Keratinocyte (primary cell): ENCODE measurements around the gene ZNF487. TPM values are rescaled to one million over a fixed set of nuclear protein-coding genes. Genes with fewer than 3 reads are reported as not detected.
"Not testable (repeated sequence)": the region's sequence is repeated elsewhere in the genome, so short reads cannot be mapped to it uniquely, and the experiment has no call there.

Experiments
- DNase-seq: peaks from one replicate; pipeline ENCODE4 v3.0.0-alpha.2; 2011; ENCODE audit warnings: low read depth, missing footprints, low spot score
- FAIRE-seq: peaks from 2 replicates; lab custom pipeline; 2011; peaks lifted over from hg19 to GRCh38; lab: Jason Lieb, UNC
- H2AFZ ChIP-seq: 2 replicates; pipeline ENCODE4 v1.6.0; 2012; ENCODE audit warnings: low read length, control low read depth, inconsistent platforms; ENCODE audit not compliant: control insufficient read depth
- H3K27ac ChIP-seq: 2 replicates; pipeline ENCODE4 v1.5.1; 2011; ENCODE audit warnings: low read length; ENCODE audit not compliant: control insufficient read depth, insufficient read depth
- H3K27me3 ChIP-seq: 3 replicates; pipeline ENCODE4 v1.6.0; 2011; ENCODE audit warnings: low read length; ENCODE audit not compliant: control insufficient read depth, insufficient read depth; ENCODE audit errors: extremely low read depth
- H3K36me3 ChIP-seq, 2 experiments: 2 replicates in 1 of 2; 3 replicates in 1 of 2; pipeline ENCODE4 v1.5.1; 2011; ENCODE audit warnings: low read length in 2 of 2, mild to moderate bottlenecking in 1 of 2; ENCODE audit not compliant: control insufficient read depth in 2 of 2, insufficient read depth in 2 of 2; ENCODE audit errors: extremely low read depth in 1 of 2
- H3K4me1 ChIP-seq: 3 replicates; pipeline ENCODE4 v1.5.1; 2011; ENCODE audit warnings: low read length; ENCODE audit not compliant: control insufficient read depth, insufficient read depth; ENCODE audit errors: extremely low read depth
- H3K4me2 ChIP-seq: 3 replicates; pipeline ENCODE4 v1.6.0; 2011; ENCODE audit warnings: low read depth, low read length; ENCODE audit not compliant: control insufficient read depth, insufficient read depth; ENCODE audit errors: extremely low read depth
- H3K4me3 ChIP-seq, 3 experiments: fragments of 200-600 bp in 1 of 3; sonication (generic) in 1 of 3; 2 replicates in 2 of 3; 3 replicates in 1 of 3; pipeline ENCODE4 v1.5.1; 2011 to 2016; ENCODE audit warnings: low read length in 3 of 3, mild to moderate bottlenecking in 3 of 3, control low read depth in 2 of 3, inconsistent platforms in 1 of 3, low read depth in 1 of 3, mixed read lengths in 1 of 3, mixed run types in 1 of 3, moderate library complexity in 1 of 3; ENCODE audit not compliant: control insufficient read depth in 2 of 3, insufficient read depth in 2 of 3; ENCODE audit errors: extremely low read depth in 1 of 3
- H3K79me2 ChIP-seq: 2 replicates; pipeline ENCODE4 v1.6.0; 2012; ENCODE audit warnings: low read length; ENCODE audit not compliant: control insufficient read depth, insufficient read depth
- H3K9ac ChIP-seq: 3 replicates; pipeline ENCODE4 v1.6.0; 2011; ENCODE audit warnings: low read length; ENCODE audit not compliant: control insufficient read depth, insufficient read depth; ENCODE audit errors: extremely low read depth
- H3K9me1 ChIP-seq: 3 replicates; pipeline ENCODE4 v1.6.0; 2011; ENCODE audit warnings: low read length; ENCODE audit not compliant: control insufficient read depth, insufficient read depth; ENCODE audit errors: extremely low read depth
- H3K9me3 ChIP-seq: 2 replicates; pipeline ENCODE4 v1.5.1; 2012; ENCODE audit warnings: low read depth, low read length; ENCODE audit not compliant: control insufficient read depth
- H4K20me1 ChIP-seq: 3 replicates; pipeline ENCODE4 v1.6.0; 2011; ENCODE audit warnings: low read length; ENCODE audit not compliant: control insufficient read depth, insufficient read depth; ENCODE audit errors: extremely low read depth
- CTCF ChIP-seq, 3 experiments: IDR thresholded peaks in 1 of 3; conservative IDR thresholded peaks in 1 of 3; optimal IDR thresholded peaks in 1 of 3; 2 replicates in 2 of 3; 3 replicates in 1 of 3; pipeline versions ENCODE3 to v1.5.1; 2011; ENCODE audit warnings: low read length in 3 of 3, mild to moderate bottlenecking in 3 of 3, moderate library complexity in 2 of 3, control low read depth in 1 of 3, inconsistent platforms in 1 of 3; ENCODE audit not compliant: insufficient read depth in 2 of 3; ENCODE audit errors: extremely low read depth in 1 of 3
- EZH2 ChIP-seq: IDR thresholded peaks from one replicate; pipeline ENCODE4 v1.6.1; 2012; ENCODE audit warnings: inconsistent platforms, mild to moderate bottlenecking, low read length, moderate library complexity
- dilution Hi-C: fragments of 300-500 bp; cut with MboI; formaldehyde crosslinking; loops from one replicate; pipeline ENCODE4 v1.7.0; 2020; ENCODE audit warnings: low sequenced_read_pairs; ENCODE audit not compliant: extremely low pct_ligation_motif_present
- polyA plus RNA-seq, 5 experiments: library from polyadenylated mRNA; depleted of rRNA in 3 of 5; stranded (reverse) in 3 of 5; stranded (forward) in 1 of 5; unstranded in 1 of 5; fragments of >200 nt; gene quantifications; 1 replicate in 1 of 5; 2 replicates in 3 of 5; 3 replicates in 1 of 5; pipeline versions ENCODE4 v1.2.1 to v1.2.3, GENCODE V29; 2011 to 2012; ENCODE audit warnings: missing spikeins in 2 of 5, low read depth in 1 of 5, low replicate concordance in 1 of 5

ZNF487 gene
- polyA plus RNA-seq, 1 donor (not counting 4 experiments of a cell fraction or from before 2014, with no cell fraction given) = 4.1 TPM

DNA sequence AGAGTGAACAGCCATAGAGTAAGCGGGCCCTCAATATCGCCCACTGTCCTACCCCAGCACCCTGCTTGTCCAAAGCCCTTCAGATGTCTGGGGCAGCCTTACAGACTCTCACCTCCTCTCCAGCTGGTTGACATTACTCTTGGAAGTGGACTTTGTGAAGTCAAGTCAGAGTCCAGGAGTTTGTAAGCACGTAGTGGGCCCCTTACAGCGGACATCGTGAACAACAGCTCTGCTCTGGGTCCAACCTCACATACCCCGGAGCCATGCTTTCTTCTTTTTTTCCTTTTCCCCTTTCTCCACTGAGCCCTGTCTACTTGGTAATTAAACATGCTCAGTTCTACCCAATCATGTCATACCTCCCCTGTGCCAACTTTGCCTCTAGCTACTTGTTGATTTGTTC, 45.4 kb upstream of the ZNF487 start:
- peaks cover 23% of the 10 kb centered on the region for H4K20me1 ChIP-seq
- H3K27me3 ChIP-seq = no peaks in the 10 kb centered on the region
- FAIRE-seq (no peak), DNase-seq (no peak)
- H3K79me2 ChIP-seq = peaks cover 87% of the 10 kb centered on the region
- H3K9me3 ChIP-seq = no peaks in the 10 kb centered on the region
- H3K27ac ChIP-seq = no peak overlapping the region
- no peaks in the 10 kb centered on the region for H3K9me1 ChIP-seq
- no peak overlapping the region for H3K4me2 ChIP-seq
- H3K9ac ChIP-seq = no peak overlapping the region
- no peak for TF ChIP-seq CTCF (optimal IDR thresholded peaks at IDR 0.05 in 1 of 3, IDR thresholded peaks at IDR 0.05 in 1 of 3, conservative IDR thresholded peaks at IDR 0.05 in 1 of 3; ENCODE audit: extremely low read depth in 1 of 3, insufficient read depth in 2 of 3, low read length in 3 of 3)
- peaks cover 9% of the 10 kb centered on the region for H3K4me1 ChIP-seq
- no peak overlapping the region for H3K4me3 ChIP-seq
- dilution Hi-C loops = no loop called here
- peaks cover 38 to 61% of the 10 kb centered on the region in 2 experiments for H3K36me3 ChIP-seq
- no peak overlapping the region for H2AFZ ChIP-seq

- no peak overlapping the region for H3K9ac ChIP-seq
- H3K4me3 ChIP-seq = no peak overlapping the region
- no peak overlapping the region for H3K4me2 ChIP-seq
- H3K36me3 ChIP-seq = peaks cover 27 to 54% of the 10 kb centered on the region in 2 experiments
- FAIRE-seq = no peak
- DNase-seq = no peak
- H4K20me1 ChIP-seq = peaks cover 23% of the 10 kb centered on the region
- no peak for TF ChIP-seq CTCF (optimal IDR thresholded peaks at IDR 0.05 in 1 of 3, IDR thresholded peaks at IDR 0.05 in 1 of 3, conservative IDR thresholded peaks at IDR 0.05 in 1 of 3; ENCODE audit: extremely low read depth in 1 of 3, insufficient read depth in 2 of 3, low read length in 3 of 3)
- TF ChIP-seq EZH2 = no peak
- no peaks in the 10 kb centered on the region for H3K27me3 ChIP-seq
- H3K9me1 ChIP-seq = no peaks in the 10 kb centered on the region
- peaks cover 9% of the 10 kb centered on the region for H3K4me1 ChIP-seq
- no peaks in the 10 kb centered on the region for H3K9me3 ChIP-seq
- dilution Hi-C loops = no loop called here
- H2AFZ ChIP-seq = no peak overlapping the region
- H3K79me2 ChIP-seq = peaks cover 90% of the 10 kb centered on the region
- H3K27ac ChIP-seq = no peak overlapping the region
Measured at GRCh38 chr10:43392748-43393147, 44.2 kb upstream of the ZNF487 start.

GRCh38 chr10:43393186-43393585, 43.7 kb upstream of the ZNF487 start:
- H3K27ac ChIP-seq, FAIRE-seq, H3K9me1 ChIP-seq, dilution Hi-C loops, DNase-seq, H3K4me2 ChIP-seq, H3K4me3 ChIP-seq, H3K9ac ChIP-seq, H3K27me3 ChIP-seq, H3K9me3 ChIP-seq, H2AFZ ChIP-seq: not testable (repeated sequence)
- H4K20me1 ChIP-seq = peaks cover 23% of the 10 kb centered on the region
- peaks cover 94% of the 10 kb centered on the region for H3K79me2 ChIP-seq
- peaks cover 12% of the 10 kb centered on the region for H3K4me1 ChIP-seq
- H3K36me3 ChIP-seq = peaks cover 27 to 54% of the 10 kb centered on the region in 2 experiments
